Mesodermal cell (in vitro differentiated cells): Measurements from ENCODE around the gene KRTAP1-1.
A peak's percentile ranks its signal among the peaks of the same experiment; 100 is the strongest.
"Not testable (repeated sequence)": the region's sequence is repeated elsewhere in the genome, so short reads cannot be mapped to it uniquely, and the experiment has no call there.

ENCODE experiments used
- H3K27ac ChIP-seq: 2 replicates; pipeline ENCODE4 v1.7.0; 2013; ENCODE audit warnings: mild to moderate bottlenecking, low read depth, low read length, moderate library complexity; ENCODE audit not compliant: severe bottlenecking
- H3K36me3 ChIP-seq: 2 replicates; pipeline ENCODE4 v1.7.1; 2013; ENCODE audit warnings: mild to moderate bottlenecking, low read length, moderate library complexity; ENCODE audit not compliant: control insufficient read depth, insufficient read depth
- H3K4me1 ChIP-seq: one replicate; pipeline ENCODE4 v1.7.1; 2013; ENCODE audit warnings: mild to moderate bottlenecking, low read length; ENCODE audit not compliant: insufficient read depth, control insufficient read depth, poor library complexity, severe bottlenecking
- H3K4me3 ChIP-seq: 2 replicates; pipeline ENCODE4 v1.7.0; 2013; ENCODE audit warnings: low read length, control low read depth, mild to moderate bottlenecking; ENCODE audit not compliant: insufficient read depth, poor library complexity, severe bottlenecking; ENCODE audit errors: extremely low read depth
- H3K9me3 ChIP-seq: 2 replicates; pipeline ENCODE4 v1.7.1; 2013; ENCODE audit warnings: mild to moderate bottlenecking, low read length, moderate library complexity; ENCODE audit not compliant: control insufficient read depth
- WGBS, 2 experiments: methylation state at CpG; one replicate each; pipeline ENCODE4 v1.1.5; 2013; ENCODE audit warnings: missing lambda C conversion rate in 2 of 2; ENCODE audit not compliant: insufficient coverage in 2 of 2; 5-methylcytosine and 5-hydroxymethylcytosine counted together

The KRTAP1-1 gene

GRCh38 chr17:41054556-41054955 is 13.3 kb upstream of the KRTAP1-1 start:
- WGBS, 2 experiments, result 92 to 96% methylated on average over 3 to 5 of the region's 9 CpGs
- not testable (repeated sequence) for H3K27ac ChIP-seq, H3K4me1 ChIP-seq, H3K4me3 ChIP-seq, H3K36me3 ChIP-seq
- H3K9me3 ChIP-seq, result peaks cover 17% of the 10 kb centered on the region

- 84 to 86% methylated on average over 4 of the region's 4 CpGs for WGBS, 2 experiments
- Histone ChIP-seq H3K4me1 (peaks cover 5% of the 10 kb centered on the region), H3K9me3 (peaks cover 17% of the 10 kb centered on the region), H3K36me3 (no peaks in the 10 kb centered on the region), H3K27ac (no peak overlapping the region), H3K4me3 (no peak overlapping the region)
Measured at GRCh38 chr17:41054025-41054424, 12.8 kb upstream of the KRTAP1-1 start.

GRCh38 chr17:41052566-41052965 is 11.3 kb upstream of the KRTAP1-1 start:
- Histone ChIP-seq H3K36me3 (no peaks in the 10 kb centered on the region), H3K4me3 (no peak overlapping the region), H3K27ac (no peak overlapping the region), H3K9me3 (peaks cover 17% of the 10 kb centered on the region), H3K4me1 (peaks cover 8% of the 10 kb centered on the region)

- Histone ChIP-seq H3K36me3 (no peaks in the 10 kb centered on the region), H3K9me3 (peaks cover 5% of the 10 kb centered on the region), H3K4me3 (no peak overlapping the region), H3K27ac (peak overlapping the region; percentile 70), H3K4me1 (peaks cover 8% of the 10 kb centered on the region)
- 81 to 88% methylated on average over 2 of the region's 2 CpGs for WGBS, 2 experiments
Measured at GRCh38 chr17:41049110-41049509, 7.9 kb upstream of the KRTAP1-1 start.

- 72 to 75% methylated on average over 2 to 4 of the region's 7 CpGs for WGBS, 2 experiments
- Histone ChIP-seq H3K4me1 (peaks cover 8% of the 10 kb centered on the region), H3K27ac (peak overlapping the region; percentile 70), H3K4me3 (no peak overlapping the region), H3K9me3 (peaks cover 4% of the 10 kb centered on the region), H3K36me3 (no peaks in the 10 kb centered on the region)
Measured at GRCh38 chr17:41048441-41048840, 7.2 kb upstream of the KRTAP1-1 start.

GRCh38 chr17:41046735-41047465 is 5.7 kb upstream of the KRTAP1-1 start, which contains the start of gene KRTAP2-1:
TSS of gene KRTAP2-1 (minus strand) at chr17:41047316. CDS start at chr17:41047267, 49 bp downstream.
- WGBS, 2 experiments, result 70 to 95% methylated on average over 4 of the region's 33 CpGs
- H3K4me1 ChIP-seq, H3K27ac ChIP-seq, H3K4me3 ChIP-seq, H3K36me3 ChIP-seq, H3K9me3 ChIP-seq: not testable (repeated sequence)

GRCh38 chr17:41042953-41043352 is 1.7 kb upstream of the KRTAP1-1 start:
- H3K27ac ChIP-seq, result no peak overlapping the region
- no peaks in the 10 kb centered on the region for H3K4me1 ChIP-seq
- no peaks in the 10 kb centered on the region for H3K36me3 ChIP-seq
- H3K9me3 ChIP-seq, result no peaks in the 10 kb centered on the region
- H3K4me3 ChIP-seq, result no peak overlapping the region
- WGBS, 2 experiments, result no CpG with 5 or more reads among the region's 1 CpG

- Histone ChIP-seq H3K27ac (no peak overlapping the region), H3K36me3 (no peaks in the 10 kb centered on the region), H3K9me3 (no peaks in the 10 kb centered on the region), H3K4me1 (no peaks in the 10 kb centered on the region), H3K4me3 (no peak overlapping the region)
- 50 to 63% methylated on average over 1 of the region's 2 CpGs for WGBS, 2 experiments
Measured at GRCh38 chr17:41037853-41038350, 3.3 kb downstream of the KRTAP1-1 start.

- H3K9me3 ChIP-seq, H3K36me3 ChIP-seq: not testable (repeated sequence)
- WGBS, 2 experiments, result 91 to 95% methylated on average over 6 of the region's 10 CpGs
Measured at GRCh38 chr17:41034346-41034935, 6.8 kb downstream of the KRTAP1-1 start, which contains the start of gene KRTAP1-3. TSS of gene KRTAP1-3 (minus strand) at chr17:41034874. CDS start at chr17:41034821, 53 bp downstream.

GRCh38 chr17:41029633-41030245 is 11.5 kb downstream of the KRTAP1-1 start, which contains the start of gene KRTAP1-4:
TSS of gene KRTAP1-4 (minus strand) at chr17:41030195. CDS start at chr17:41030078, 117 bp downstream.
- WGBS, 2 experiments, result 90 to 94% methylated on average over 10 to 12 of the region's 12 CpGs
- no peaks in the 10 kb centered on the region for H3K4me1 ChIP-seq
- no peaks in the 10 kb centered on the region for H3K9me3 ChIP-seq
- no peak within 1 kb of the TSS for H3K4me3 ChIP-seq
- H3K27ac ChIP-seq, result no peak within 1 kb of the TSS
- no peaks in the 10 kb centered on the region for H3K36me3 ChIP-seq

More at GRCh38 chr17:41034346-41034935, 6.8 kb downstream of the KRTAP1-1 start, which contains the start of gene KRTAP1-3:
- H3K4me3 ChIP-seq, H3K4me1 ChIP-seq, H3K27ac ChIP-seq: not testable (repeated sequence)
